HFFc6 (cell line): Measurements from ENCODE around the gene MREG. TPM values are rescaled to one million over a fixed set of nuclear protein-coding genes. Genes with fewer than 3 reads are reported as not detected.

Experiments used
- DNase-seq: peaks from one replicate; pipeline ENCODE4 v3.0.0-alpha.2; 2018
- H3K27ac Mint-ChIP-seq: 2 replicates; pipeline ENCODE4 v1.8.0; 2020; ENCODE audit warnings: mild to moderate bottlenecking, mixed read lengths
- H3K27me3 Mint-ChIP-seq: 2 replicates; pipeline ENCODE4 v1.8.0; 2021; ENCODE audit warnings: mild to moderate bottlenecking, moderate library complexity, mixed read lengths; ENCODE audit not compliant: insufficient read depth
- H3K36me3 Mint-ChIP-seq: 2 replicates; pipeline ENCODE4 v1.8.0; 2021; ENCODE audit warnings: low read depth, mixed read lengths
- H3K4me1 Mint-ChIP-seq: 2 replicates; pipeline ENCODE4 v1.8.0; 2020; ENCODE audit warnings: low read depth, mixed read lengths
- H3K4me3 Mint-ChIP-seq: 2 replicates; pipeline ENCODE4 v1.8.0; 2020; ENCODE audit warnings: mild to moderate bottlenecking, moderate library complexity, mixed read lengths
- H3K9me3 Mint-ChIP-seq: 2 replicates; pipeline ENCODE4 v1.8.0; 2020; ENCODE audit warnings: mild to moderate bottlenecking, mixed read lengths
- CTCF ChIP-seq: fragments of 200-600 bp; sonication (generic); IDR thresholded peaks from 2 replicates; pipeline ENCODE4 v1.5.0; 2021; ENCODE audit warnings: antibody characterized with exemption, mild to moderate bottlenecking
- total RNA-seq, 6 experiments: library from RNA; stranded (reverse); fragmentation: NEBNext Ultra II Directional; extraction: Animal tissue kit (Norgen Biotek cat#: 25700); gene quantifications; 2 replicates in 1 of 6; 3 replicates in 5 of 6; pipeline ENCODE4 v1.2.3, GENCODE V29; 2021

MREG gene
- total RNA-seq, 6 experiments from 2014 or later = 2.0 to 3.5 (median 3.2) TPM

- Mint-ChIP-seq H3K36me3 (peaks cover 4% of the 10 kb centered on the region; the same call in 1 of the 2 replicates), H3K9me3 (no peaks in the 10 kb centered on the region), H3K27me3 (no peaks in the 10 kb centered on the region; the same call in 1 of the 2 replicates), H3K27ac (no peak overlapping the region), H3K4me3 (no peak overlapping the region), H3K4me1 (no peaks in the 10 kb centered on the region)
- no peak for DNase-seq
- no peak for TF ChIP-seq CTCF
These were observed 103.2 kb downstream of the MREG start for GRCh38 chr2:215910180-215910579.

DNA sequence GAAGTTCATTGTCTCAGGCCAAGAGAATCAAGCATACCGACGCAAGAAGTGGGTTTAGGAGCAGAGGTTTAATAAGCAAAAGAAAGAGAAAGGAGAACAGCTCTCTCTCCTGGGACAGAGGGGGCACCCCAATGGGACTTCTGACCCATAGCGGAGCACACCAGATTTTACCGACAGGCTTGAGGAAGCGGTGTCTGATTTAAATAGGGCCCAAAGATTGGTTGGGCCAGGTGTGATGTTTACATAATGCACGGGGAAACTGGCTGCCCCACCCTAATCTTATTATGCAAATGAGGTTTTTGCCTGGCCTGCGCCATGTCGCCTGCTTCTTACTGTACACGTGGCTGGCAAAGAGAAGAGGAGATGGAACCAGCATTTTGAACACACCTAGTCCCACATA, 106.2 kb downstream of the MREG start:
- no peak for TF ChIP-seq CTCF
- no peak for DNase-seq
- H3K4me1 Mint-ChIP-seq = peaks cover 24% of the 10 kb centered on the region
- no peak overlapping the region for H3K27ac Mint-ChIP-seq
- H3K9me3 Mint-ChIP-seq = no peaks in the 10 kb centered on the region
- peaks cover 4% of the 10 kb centered on the region; the same call in 1 of the 2 replicates for H3K36me3 Mint-ChIP-seq
- no peak overlapping the region for H3K4me3 Mint-ChIP-seq
- H3K27me3 Mint-ChIP-seq = no peaks in the 10 kb centered on the region

DNA sequence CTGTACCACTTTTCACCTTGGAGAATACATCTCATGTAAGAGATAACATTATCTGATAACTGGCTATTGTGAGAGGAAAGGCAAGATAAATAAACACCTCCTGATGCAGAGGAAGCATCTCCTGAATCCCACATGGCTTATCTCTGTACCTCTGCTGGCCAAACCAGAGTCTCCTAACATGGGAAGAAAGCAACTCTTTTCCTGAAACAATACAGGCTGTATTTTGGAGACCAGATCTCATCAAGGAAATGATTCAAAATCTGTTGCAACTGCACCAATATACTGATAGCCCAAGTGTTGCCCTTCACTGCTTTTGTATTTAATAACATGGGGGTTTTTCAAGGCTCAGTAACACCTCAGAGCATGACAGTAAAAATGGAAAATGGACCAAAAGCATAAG, 106.9 kb downstream of the MREG start:
- TF ChIP-seq CTCF = no peak
- Mint-ChIP-seq H3K4me3 (no peak overlapping the region), H3K27ac (no peak overlapping the region), H3K27me3 (no peaks in the 10 kb centered on the region), H3K4me1 (peaks cover 31% of the 10 kb centered on the region), H3K36me3 (peaks cover under 1% of the 10 kb centered on the region; the same call in 1 of the 2 replicates), H3K9me3 (no peaks in the 10 kb centered on the region)
- no peak for DNase-seq

- DNase-seq = no peak
- no peaks in the 10 kb centered on the region for H3K36me3 Mint-ChIP-seq
- H3K27ac Mint-ChIP-seq = no peak overlapping the region
- no peak for TF ChIP-seq CTCF
- no peaks in the 10 kb centered on the region for H3K9me3 Mint-ChIP-seq
- H3K27me3 Mint-ChIP-seq = no peaks in the 10 kb centered on the region
- H3K4me3 Mint-ChIP-seq = no peak overlapping the region
- H3K4me1 Mint-ChIP-seq = peaks cover 37% of the 10 kb centered on the region
These were observed 107.7 kb downstream of the MREG start for GRCh38 chr2:215905691-215906090.

GRCh38 chr2:215904101-215904500, 109.2 kb downstream of the MREG start:
- Mint-ChIP-seq H3K27me3 (no peaks in the 10 kb centered on the region), H3K27ac (no peak overlapping the region), H3K4me1 (peaks cover 49% of the 10 kb centered on the region), H3K4me3 (no peak overlapping the region), H3K9me3 (no peaks in the 10 kb centered on the region), H3K36me3 (no peaks in the 10 kb centered on the region)
- TF ChIP-seq CTCF = no peak
- DNase-seq = peak; percentile 46

DNA sequence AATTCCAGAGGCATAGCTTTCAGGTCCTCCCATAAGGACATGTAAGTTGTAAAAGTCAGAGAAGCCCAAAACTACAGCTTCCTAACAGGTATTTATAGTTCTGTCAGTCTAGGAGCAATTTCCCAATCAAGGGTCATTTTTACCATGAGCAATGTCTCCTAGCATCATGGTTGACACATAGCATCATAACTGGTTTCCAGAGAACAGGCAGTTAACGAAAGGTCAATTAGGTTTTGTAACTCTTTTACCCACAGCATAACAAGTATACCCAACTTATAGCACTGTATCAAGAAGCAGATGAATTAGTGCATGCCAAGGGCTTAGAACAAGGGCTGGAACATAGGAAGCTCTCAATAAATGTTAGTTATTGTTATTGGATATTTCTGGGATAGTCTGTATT, 110.1 kb downstream of the MREG start:
- Mint-ChIP-seq H3K27ac (no peak overlapping the region), H3K4me1 (peaks cover 58% of the 10 kb centered on the region), H3K4me3 (no peak overlapping the region), H3K36me3 (no peaks in the 10 kb centered on the region), H3K9me3 (no peaks in the 10 kb centered on the region), H3K27me3 (no peaks in the 10 kb centered on the region)
- no peak for DNase-seq
- TF ChIP-seq CTCF = no peak
